HG03442 (cell line): Measurements from ENCODE around the gene DLG2.

Source experiments
- ATAC-seq: cut with Tn5 transposase; IDR thresholded peaks from one replicate; pipeline ENCODE4 v1.9.1; 2021; ENCODE audit warnings: mild to moderate bottlenecking, moderate library complexity; ENCODE audit not compliant: unreplicated experiment

DLG2 gene

DNA sequence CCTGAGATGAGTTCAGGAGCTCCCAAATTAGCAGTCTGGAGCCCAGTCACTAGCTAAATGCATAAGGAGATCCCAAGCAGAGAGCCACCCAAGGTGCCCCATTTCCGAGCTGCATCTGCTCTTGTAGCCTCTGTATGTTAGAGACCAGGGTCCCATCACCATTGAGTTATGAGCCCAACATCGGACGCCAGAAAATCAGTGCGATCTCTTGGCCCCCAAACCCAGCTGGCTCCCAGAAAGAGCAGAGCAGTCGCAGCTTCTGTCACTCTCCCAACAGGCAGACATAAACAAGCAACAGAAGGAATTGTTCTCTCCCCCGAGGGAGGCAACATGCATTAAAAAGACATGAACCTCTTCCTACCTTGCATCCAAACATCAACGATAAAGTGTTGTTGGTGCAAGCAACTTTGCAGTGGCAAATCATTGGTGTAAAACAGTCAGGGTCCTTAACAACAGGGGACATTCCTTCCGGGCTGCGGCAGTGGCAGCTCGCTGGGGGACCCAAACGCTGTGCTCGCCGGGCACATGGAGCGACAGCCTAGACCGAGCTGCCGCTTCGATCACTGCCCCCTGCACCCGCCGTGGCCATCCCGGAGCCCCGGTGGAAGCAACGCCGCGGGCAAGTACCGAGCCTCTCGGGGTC, 907.1 kb downstream of the DLG2 start:
- no peak for ATAC-seq

DNA sequence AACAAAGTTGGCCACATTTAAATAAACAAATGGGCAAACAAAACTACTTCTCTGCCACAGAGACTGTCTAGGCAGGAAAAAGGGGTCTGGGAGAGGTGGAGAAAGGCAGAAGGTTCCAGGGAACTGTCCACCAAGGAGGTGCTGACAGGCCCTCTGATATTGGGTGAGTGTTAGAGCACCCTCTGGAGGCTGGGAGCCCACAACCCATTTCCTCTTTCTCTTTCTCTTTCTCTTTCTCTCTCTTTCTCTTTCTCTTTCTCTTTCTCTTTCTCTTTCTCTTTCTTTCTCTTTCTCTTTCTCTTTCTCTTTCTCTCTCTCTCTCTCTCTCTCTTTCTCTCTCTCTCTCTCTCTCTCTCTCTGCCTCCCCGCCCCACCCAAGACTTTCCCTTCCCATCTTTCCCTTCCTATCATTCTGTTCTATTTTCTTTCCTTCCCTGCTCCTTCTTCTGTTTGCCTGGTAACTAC, 912.8 kb downstream of the DLG2 start:
- peak; percentile 50 for ATAC-seq

DNA sequence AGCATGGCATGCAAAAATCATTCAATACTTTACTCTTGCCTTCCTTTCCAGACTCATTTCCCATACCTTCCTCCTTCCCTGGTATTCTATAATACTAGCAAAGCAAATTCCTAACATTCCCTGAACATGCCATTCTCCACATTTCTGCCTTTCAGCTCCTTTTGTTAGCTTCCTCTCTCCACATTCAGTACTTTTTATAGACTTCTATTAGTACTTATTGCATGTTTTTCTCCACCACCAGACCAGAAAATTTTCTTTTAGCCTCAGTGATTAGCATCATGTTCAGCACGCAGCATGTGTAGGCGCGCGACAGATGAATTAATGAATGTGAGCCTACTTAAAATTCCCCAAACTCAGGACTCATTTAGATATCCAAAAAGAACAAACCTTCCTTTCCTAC, 935.3 kb downstream of the DLG2 start:
- no peak for ATAC-seq

DNA sequence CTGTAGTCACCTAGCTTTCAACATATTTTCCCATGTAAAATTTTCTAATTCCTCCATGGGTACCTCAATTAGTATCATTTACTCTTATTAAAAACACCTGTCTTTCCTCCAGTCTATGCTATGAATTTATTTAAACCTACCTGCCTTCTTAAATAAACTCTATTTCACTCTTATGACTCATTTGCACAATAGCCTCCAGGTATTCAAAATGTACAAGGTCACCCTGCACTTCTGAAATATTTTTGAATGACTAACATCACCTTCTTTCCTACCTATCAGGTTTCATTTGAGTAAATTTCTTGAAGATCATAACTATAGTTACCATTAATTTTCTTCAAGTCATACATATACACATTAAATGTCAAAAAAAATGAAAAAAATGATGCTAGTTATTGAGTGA, 939.7 kb downstream of the DLG2 start:
- no peak for ATAC-seq

DNA sequence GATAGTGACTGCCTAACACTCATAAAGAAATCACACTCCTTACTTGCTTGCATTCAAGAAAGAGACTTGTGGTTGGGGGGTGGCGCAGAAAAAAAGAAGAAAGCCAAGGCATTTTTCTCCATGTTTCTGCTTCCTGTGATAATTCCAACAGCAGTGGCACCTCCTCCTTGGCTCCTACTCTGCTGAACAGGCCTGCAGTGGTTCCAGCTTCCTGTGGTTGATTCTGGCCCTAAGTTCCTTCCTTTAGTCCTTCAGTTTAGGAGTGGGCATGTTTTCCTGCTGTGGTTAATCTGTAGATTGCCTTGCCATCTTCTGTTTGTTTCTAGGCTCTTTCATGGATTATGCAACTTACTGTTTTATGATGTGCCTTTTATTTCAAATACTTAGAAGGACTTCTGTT, 940.4 kb downstream of the DLG2 start:
- no peak for ATAC-seq

DNA sequence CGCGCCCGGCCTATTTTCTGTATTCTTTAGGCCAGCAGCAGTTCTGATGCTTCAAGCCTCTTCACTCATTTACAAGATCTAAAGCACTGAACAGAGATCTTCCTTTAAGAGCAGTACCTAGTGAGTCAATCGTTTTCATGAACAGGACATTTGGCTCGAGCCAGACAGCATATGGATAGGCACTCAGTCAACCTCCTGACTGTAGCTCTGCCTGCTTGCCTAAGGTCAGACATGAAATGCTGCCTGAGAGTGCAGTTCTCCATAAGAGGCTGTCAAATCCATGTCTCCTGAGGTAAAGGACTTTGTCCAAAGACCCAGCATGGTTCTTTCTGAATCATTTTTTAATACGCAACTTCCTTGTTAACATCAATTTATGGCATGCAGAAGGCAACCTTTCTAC, 941.2 kb downstream of the DLG2 start:
- ATAC-seq = no peak

DNA sequence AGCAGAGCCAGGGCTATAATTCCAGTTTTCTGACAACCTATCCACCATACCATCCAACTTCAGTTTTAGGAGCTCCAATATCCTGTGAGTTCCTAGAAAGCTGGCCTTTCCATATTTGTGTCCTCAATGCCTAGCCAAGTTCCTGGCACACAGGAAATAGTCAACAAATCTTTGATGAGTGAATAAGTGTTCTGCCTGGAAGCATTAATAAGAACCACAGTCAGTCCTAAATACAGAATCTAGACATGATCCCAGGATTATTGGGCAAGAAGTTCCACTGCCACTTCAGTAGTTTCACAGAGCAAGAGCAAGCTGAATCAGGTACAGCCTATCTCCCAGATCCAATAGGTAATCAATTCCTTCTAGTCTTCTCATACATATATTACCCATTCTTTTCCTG, 942.0 kb downstream of the DLG2 start:
- ATAC-seq = no peak

DNA sequence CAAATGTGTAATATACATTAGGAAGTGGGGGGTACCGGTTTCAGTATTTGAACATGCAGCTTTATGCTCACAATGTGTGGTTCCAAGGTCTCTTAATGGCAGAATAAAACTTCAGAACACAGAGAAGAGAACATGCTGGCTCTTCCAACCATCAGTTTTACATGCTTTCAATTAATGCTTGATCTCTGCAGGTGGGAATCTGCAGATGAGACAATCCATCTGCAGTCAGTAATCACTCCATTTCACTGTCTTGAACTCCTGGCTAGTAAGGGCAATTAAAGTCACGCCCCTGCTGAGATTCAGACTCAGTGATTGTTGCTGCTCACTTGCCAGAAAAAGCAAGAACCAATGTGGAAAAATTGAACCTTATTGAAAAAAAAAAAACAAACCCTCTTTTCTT, 945.7 kb downstream of the DLG2 start:
- ATAC-seq = no peak

DNA sequence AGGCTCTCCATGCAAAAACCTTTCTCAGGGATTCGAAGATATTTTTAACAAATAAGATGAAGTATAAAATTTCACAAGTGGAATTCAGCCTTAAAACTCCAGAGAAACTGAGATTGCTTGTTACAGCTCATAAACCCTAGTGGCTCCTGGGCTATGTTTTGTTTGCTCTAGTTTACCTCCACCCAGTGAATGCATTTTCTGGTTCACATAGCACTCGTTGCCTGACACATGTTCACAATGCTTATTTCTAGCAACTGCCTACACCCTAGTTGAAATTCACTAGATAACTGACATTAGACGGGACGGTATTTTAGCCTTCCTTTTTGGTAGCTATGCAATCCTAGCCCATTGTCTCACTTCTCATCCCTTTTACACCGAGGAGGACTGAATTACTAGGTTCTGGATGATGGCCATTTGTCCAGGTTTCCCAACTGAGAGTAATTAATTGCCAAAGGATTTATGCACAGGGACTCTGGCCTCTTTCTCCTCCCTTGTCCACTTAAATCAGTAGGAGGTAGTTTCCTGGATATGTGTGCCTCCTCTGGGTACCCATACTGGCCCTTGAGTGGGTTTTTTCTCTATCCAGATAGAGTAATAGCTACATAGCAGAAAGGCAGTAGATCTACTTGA, 951.6 kb downstream of the DLG2 start:
- no peak for ATAC-seq

DNA sequence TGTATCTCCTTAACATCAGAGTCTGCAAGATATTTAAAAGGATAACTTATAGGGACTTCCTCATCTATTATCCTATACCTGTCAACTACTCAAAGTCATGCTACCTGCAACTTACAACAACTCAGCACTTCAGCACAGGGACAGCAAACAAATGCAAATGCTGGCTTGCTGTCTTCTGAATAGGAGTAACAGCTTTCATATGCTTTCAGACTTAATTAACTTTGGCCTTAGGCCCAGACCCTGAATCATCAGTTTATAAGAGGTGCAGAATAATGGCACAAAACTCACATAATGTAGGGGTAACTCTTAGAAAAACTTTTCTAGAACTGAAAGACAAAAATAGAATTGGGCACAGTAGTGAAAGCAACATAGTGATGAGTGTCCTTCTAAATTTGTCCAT, 953.4 kb downstream of the DLG2 start:
- ATAC-seq = no peak

DNA sequence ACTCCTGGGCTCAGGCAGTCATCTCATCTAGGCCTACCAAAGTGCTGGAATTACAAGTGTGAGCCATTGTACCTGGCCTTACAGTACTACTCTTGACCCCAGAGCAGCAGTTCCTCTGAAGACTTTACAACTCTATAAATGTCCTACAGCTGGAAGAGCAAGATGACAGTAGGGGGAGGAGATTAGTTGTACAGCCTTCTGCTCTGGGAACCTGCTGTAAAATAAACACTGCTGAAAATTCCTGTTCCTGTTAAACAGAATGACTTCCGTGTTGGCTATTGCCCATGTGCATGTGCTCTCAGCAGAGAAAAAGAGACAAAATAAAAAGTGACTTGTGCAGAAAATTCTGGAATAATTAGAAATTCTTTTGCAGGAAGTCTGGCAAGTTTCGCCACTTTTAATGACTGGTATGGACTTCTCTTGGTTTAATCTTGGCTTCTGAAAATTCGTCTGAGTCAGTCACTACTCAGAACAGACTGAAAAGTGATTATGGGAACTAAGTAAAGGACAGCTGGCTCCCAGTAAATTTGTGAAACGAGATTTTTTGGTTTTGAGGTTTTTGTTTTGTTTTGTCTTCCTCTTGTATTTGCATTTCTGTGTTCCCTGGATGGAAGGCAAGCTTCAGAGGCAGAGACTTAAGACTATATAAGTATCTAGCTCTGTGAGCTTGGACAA, 955.7 kb downstream of the DLG2 start:
- ATAC-seq = no peak

DNA sequence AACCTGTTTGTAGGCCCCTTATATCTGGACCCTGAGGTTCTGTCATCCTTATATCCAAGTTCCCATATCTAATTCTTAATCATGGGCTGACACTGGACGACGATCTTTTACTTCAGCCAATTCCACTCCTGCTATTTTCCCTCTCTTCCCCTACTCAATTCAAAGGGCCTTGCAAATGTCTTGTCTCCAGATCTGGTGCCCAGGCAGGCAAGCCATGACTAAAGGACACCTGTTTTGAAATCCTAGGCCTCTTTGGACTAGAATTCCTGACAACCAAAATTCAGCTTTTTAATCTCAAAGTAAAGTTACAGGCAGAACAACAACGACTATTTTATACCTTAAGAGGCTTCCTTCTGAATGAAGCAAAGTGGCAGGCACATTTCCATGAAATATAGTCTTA, 963.4 kb downstream of the DLG2 start:
- no peak for ATAC-seq

DNA sequence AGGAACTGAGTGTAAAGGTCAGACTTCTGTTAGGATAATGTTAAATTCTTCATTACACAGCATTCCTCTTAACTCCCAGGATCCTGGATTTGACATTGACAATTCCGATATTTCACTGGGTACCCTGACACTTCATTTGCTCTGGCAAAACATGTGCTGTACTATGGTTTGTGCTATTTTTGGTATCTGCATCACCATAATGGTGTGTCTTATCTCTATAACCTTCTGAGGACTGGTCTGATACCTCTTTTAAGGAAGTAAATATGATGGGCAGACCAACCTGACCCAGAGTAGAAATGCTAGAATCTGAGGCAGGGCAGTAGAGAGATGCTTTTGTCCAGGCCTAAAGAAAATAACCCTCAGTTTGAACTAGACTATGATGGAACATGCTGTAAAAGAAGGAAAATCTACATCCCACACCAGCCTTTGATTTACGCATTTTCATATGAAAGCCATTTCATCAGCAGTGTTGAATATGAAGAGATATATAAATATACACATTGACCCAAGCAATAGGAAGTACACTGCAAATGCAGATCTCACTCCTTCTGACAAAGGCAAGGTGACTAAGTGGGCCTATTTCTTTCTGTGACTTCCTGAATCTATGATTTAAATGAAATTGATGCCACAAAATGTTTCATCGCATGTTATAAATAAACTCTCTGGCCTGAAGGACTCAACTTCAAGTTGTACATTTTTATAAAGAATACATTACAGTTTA, 966.7 kb downstream of the DLG2 start:
- ATAC-seq = no peak

DNA sequence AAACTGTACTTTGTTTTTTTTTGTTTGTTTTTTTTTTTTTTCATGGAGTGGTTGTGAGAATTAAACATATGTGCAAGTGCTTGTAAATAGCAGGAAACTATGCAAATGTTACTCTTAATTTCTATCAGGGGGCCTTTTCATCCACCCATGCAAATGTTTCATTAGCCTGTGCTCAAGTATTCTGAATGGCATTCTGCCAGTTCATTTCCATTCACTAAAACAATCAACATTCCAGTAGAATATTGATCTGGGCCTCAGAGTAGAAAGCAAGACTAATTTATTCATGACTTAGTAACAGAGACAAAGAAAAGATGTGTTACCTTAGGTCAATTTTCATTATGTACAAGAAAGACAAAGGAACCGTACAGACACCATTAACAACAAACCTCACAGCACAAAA, 971.4 kb downstream of the DLG2 start:
- no peak for ATAC-seq

DNA sequence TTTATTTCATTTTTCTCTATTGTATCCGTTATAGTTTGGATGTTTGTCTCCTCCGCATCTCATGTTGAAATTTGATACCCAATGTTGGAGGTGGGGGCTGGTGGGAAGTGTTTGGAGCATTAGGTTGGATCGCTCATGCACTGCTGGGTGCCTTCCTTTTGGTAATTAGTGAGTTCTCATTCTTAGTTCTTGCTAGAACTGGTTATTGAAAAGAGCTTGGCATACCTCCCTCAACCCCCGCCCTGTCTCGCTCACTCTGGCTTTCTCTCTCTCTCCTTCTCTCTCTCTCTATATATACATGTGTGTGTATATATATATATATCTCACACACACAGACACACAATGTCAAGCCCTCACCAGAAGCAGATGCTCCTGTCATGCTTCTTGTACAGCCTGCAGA, 978.7 kb downstream of the DLG2 start:
- ATAC-seq = no peak

DNA sequence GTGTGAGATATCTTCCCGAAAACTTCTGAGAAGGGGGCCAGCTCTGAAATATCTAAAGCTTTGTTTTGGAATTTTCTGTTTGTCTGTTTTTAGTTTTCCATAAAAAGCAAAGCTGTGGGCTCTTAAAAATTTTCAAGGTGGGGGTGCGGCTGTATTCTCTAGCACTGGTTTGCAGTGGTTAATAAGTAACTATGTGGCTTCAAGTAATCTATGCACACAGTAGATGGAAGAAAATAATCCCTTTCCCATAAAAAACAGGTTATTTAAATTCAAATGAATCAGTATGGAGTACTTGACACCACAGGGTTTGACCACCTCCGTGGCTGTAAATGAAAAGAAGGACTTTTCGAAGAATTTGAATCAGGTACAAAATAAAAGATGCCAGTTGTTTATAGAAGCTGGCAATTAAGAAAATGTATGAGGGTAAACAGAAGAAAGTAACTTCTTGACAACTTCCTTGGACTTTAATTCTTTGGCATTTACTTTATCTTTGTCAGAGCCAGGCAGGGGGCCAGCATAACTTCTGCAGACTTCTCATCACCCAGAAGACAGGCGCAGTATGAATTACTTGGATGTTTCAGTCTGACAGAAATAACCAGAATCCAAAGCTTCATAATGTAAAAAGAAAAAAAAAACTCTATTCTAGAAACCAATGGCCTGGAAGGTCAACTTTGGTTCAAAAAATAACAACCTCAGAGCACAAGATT, 981.0 kb downstream of the DLG2 start:
- no peak for ATAC-seq

DNA sequence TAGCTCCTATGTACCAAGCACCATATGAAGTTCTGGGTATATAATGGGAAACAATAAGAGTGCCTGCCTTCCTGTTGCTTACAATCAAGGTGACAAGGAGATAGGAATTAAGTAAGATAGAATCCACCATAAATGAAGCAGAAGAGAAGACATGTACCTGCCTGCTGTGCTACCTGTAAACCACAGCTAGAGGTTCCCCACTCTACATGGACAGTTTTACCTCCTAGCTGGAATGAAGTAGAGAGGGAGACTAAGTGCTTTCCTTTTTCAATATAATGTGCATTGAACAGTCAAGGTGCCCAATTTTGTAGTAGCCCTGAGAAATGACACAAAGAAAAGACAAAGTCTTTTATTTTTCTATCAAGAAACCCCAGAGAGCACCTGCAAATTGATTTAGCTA, 984.6 kb downstream of the DLG2 start:
- no peak for ATAC-seq

DNA sequence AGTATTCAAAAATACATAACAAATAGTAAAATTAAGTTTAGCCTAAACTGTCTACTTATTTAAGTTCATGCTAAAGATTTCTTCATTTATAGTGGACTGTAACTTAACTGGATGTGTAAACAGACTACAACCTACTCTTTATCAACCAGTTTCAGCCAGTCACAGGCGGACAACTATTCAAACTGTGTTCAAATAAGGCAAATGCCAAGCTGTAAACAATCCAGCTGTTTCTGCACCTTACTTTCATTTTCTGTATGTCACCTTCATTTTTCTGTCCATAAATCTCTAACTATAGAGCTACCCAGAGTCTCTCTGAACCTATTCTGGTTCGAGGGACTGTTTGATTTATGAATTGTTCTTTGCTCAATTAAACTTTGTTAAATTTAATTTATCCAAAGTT, 992.8 kb downstream of the DLG2 start:
- ATAC-seq = no peak

DNA sequence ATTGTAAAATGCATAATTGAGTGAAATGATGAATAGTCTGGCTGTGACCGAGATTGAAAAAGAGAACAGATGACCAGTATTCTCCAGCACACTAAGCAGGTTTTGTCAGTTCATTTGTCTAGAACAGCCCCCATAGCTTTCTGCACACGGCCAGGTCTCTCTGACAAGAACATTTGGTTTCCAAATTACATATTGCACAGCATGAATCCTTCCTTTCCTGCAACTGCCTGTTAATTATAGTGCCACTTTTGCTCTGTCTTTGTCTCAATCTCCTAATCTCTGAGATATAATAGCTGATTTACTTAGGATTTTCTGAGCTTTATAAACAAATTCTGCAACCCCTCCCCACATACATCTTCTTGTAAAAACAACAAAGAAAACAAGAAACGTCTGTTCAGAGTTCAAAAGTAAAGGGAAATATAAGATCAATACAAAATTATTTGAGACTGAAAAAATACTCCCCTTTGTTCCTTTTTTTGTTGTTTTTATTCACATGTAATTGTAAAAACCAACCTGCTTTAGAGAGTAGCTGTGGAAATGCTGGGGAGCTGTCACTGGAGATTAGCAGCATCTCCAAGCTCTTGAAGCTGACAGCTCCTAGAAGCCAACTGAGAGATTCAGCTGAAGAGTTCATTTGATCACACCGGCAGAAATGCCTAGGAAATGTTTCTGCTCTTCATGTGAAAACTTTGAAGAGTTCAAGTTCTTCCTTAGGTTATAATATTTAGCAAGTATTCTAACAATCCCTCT, 998.1 kb downstream of the DLG2 start:
- ATAC-seq = no peak

DNA sequence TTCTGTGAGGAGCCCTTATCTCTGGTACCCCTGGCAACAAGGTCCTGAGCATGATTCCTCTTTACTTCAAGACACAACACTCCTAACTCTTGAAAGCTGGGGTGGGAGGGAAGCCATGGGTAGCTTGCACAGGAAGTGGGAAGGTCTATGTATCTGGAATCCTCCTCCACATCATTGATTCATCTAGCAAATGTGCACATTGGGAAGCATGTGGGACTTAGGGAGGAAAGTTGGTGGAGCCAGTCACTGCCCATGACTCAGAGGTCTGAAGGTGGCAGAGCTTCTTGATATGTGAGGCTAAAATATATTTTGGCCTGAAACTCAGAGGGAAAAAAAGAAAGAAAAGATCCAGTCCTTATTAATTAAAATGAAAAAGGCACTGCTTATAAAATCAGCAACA, 1000.9 kb downstream of the DLG2 start:
- ATAC-seq = no peak
